ENCODE data around the gene ACCS. TPM values are rescaled to one million over a fixed set of nuclear protein-coding genes. Genes with fewer than 3 reads are reported as not detected.

ACCS gene
- total and polyA plus RNA-seq, 2 donors (not counting 3 experiments of a cell fraction or from before 2014, with no cell fraction given) = 8.6 to 22.7 TPM

DNA sequence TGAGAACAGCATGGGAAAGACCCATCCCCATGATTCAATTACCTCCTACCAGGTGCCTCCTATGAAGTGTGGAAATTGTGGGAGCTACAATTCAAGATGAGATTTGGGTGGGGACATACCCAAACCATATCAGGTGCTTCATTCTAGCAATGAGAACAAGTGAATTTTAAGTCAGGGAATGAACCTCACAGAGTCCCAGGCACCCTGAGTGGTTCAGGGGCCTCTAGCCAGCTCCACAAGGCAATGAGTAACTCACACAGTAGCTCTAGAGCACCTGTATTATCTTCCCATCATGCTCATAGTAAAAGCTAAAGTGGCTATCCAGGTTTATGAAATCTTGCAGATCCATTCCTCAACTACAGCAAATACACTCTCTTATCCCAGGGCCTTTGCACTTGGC is 31.4 kb upstream of the ACCS start:
- Histone ChIP-seq H3K36me3 (ENCODE audit: control insufficient read depth in 2 of 2, extremely low read depth in 1 of 2, insufficient read depth in 2 of 2, low read length in 2 of 2) (no peaks in the 10 kb centered on the region), H3K79me2 (ENCODE audit: control insufficient read depth, insufficient read depth, low read length) (no peaks in the 10 kb centered on the region), H3K27ac (ENCODE audit: insufficient read depth, low read depth, low read length) (no peak overlapping the region), H3K4me2 (ENCODE audit: insufficient read depth, low read length) (no peak overlapping the region), H2AFZ (ENCODE audit: low read depth, low read length) (no peak overlapping the region), H4K20me1 (replicated peaks; ENCODE audit: control insufficient read depth, extremely low read depth, insufficient read depth, low read length) (no peaks in the 10 kb centered on the region), H3K4me3 (replicated peaks in 1 of 3; ENCODE audit: insufficient read depth in 1 of 3, low read depth in 1 of 3, low read length in 3 of 3) (no peak overlapping the region), H3K27me3 (ENCODE audit: control insufficient read depth in 2 of 2, insufficient read depth in 2 of 2, low read length in 2 of 2) (peaks cover 5 to 9% of the 10 kb centered on the region in 2 experiments), H3K9me1 (replicated peaks; ENCODE audit: control insufficient read depth, extremely low read depth, insufficient read depth, low read length) (no peaks in the 10 kb centered on the region), H3K4me1 (ENCODE audit: control insufficient read depth, extremely low read depth, insufficient read depth, low read length) (no peaks in the 10 kb centered on the region), H3K9ac (replicated peaks; ENCODE audit: extremely low read depth, insufficient read depth, low read length) (no peak overlapping the region), H3K9me3 (replicated peaks; ENCODE audit: control insufficient read depth, insufficient read depth, low read length) (no peaks in the 10 kb centered on the region)
- ChIA-PET CTCF (interaction anchor here (0.8 to 11.7 kb wide), 4 partner anchors 8 to 209 kb away, joined by 3 to 161 read pairs (median 4); no protein-coding TSS in a partner anchor), POLR2A (no interaction called here)
- intact Hi-C loops (cut with micrococcal nuclease) (loop anchor here (5.0 kb wide), 1 partner anchor 532 kb away; no protein-coding TSS in a partner anchor), dilution Hi-C loops (cut with MboI; ENCODE audit: extremely low pct_ligation_motif_present, low sequenced_read_pairs) (no loop called here)
- FAIRE-seq (no peak), DNase-seq (ENCODE audit: low read depth, low spot score) (no peak)
- TF ChIP-seq POLR2AphosphoS5 (IDR thresholded peaks at IDR 0.05; ENCODE audit: insufficient read depth, low read depth, low read length) (no peak), EZH2 (IDR thresholded peaks at IDR 0.05; ENCODE audit: borderline replicate concordance, low read depth, low read length, severe bottlenecking) (no peak), JUN (IDR thresholded peaks at IDR 0.05; ENCODE audit: borderline replicate concordance, insufficient read depth, insufficient read length, low read depth) (no peak), FOS (IDR thresholded peaks at IDR 0.05; ENCODE audit: borderline replicate concordance, insufficient read depth, low read length) (no peak), MYC (IDR thresholded peaks at IDR 0.05; ENCODE audit: low read depth, low read length) (no peak), GATA2 (IDR thresholded peaks at IDR 0.05; ENCODE audit: insufficient read depth, insufficient read length, low read depth, low read length) (no peak)
- TF ChIP-seq, protein P1, sequence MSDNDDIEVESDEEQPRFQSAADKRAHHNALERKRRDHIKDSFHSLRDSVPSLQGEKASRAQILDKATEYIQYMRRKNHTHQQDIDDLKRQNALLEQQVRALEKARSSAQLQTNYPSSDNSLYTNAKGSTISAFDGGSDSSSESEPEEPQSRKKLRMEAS (IDR thresholded peaks at IDR 0.05; ENCODE audit: insufficient read depth, insufficient read length) = no peak
- TF ChIP-seq, protein P2, sequence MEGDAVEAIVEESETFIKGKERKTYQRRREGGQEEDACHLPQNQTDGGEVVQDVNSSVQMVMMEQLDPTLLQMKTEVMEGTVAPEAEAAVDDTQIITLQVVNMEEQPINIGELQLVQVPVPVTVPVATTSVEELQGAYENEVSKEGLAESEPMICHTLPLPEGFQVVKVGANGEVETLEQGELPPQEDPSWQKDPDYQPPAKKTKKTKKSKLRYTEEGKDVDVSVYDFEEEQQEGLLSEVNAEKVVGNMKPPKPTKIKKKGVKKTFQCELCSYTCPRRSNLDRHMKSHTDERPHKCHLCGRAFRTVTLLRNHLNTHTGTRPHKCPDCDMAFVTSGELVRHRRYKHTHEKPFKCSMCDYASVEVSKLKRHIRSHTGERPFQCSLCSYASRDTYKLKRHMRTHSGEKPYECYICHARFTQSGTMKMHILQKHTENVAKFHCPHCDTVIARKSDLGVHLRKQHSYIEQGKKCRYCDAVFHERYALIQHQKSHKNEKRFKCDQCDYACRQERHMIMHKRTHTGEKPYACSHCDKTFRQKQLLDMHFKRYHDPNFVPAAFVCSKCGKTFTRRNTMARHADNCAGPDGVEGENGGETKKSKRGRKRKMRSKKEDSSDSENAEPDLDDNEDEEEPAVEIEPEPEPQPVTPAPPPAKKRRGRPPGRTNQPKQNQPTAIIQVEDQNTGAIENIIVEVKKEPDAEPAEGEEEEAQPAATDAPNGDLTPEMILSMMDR (IDR thresholded peaks at IDR 0.05; ENCODE audit: extremely low read depth in 1 of 2, insufficient read depth in 1 of 2, low read depth in 1 of 2, low read length in 2 of 2) = no peak
- no TSS peak for BruUV-seq (replicated peaks)
